ENCODE results near the gene CADPS2. TPM values are rescaled to one million over a fixed set of nuclear protein-coding genes. Genes with fewer than 3 reads are reported as not detected.

The CADPS2 gene
- total and polyA plus RNA-seq, 2 of the 8 experiments (the other 6 are each of a cell fraction or from before 2014, with no cell fraction given): 8.9 to 22.3 TPM

GRCh38 chr7:122407195-122407594 lies 479.1 kb downstream of the CADPS2 start:
- H3K9me3 ChIP-seq (ENCODE audit: insufficient read depth in 2 of 2, low read depth in 1 of 2, low read length in 1 of 2): no peaks in the 10 kb centered on the region; a peak in 1 of 4 replicates
- H3K36me3 ChIP-seq (ENCODE audit: control insufficient read depth in 2 of 4, insufficient read depth in 4 of 4, low read length in 3 of 4): no peaks in the 10 kb centered on the region; a peak in 1 of 8 replicates
- no peak overlapping the region for H3K23ac ChIP-seq (ENCODE audit: insufficient read length)
- H3K14ac ChIP-seq (ENCODE audit: insufficient read length): no peak overlapping the region
- no peak overlapping the region for H2BK15ac ChIP-seq (ENCODE audit: low read length)
- H2BK12ac ChIP-seq (ENCODE audit: low read depth, low read length): no peak overlapping the region
- H3K79me1 ChIP-seq (ENCODE audit: low read depth, low read length): no peaks in the 10 kb centered on the region
- H3K27ac ChIP-seq (ENCODE audit: low read depth, low read length): no peak overlapping the region
- H3K23me2 ChIP-seq (ENCODE audit: low read depth, low read length): no peaks in the 10 kb centered on the region
- FAIRE-seq (no peak), DNase-seq (ENCODE audit: low read depth in 1 of 2, low spot score in 2 of 2) (no peak)
- H3K27me3 ChIP-seq (replicated peaks in 1 of 4; ENCODE audit: control insufficient read depth in 3 of 4, extremely low read depth in 1 of 4, insufficient read depth in 3 of 4, low read length in 3 of 4): no peaks in the 10 kb centered on the region
- TF ChIP-seq TAF1 (IDR thresholded peaks at IDR 0.05; ENCODE audit: low read depth, low read length) (no peak), SAP30 (IDR thresholded peaks at IDR 0.05; ENCODE audit: insufficient read depth, insufficient replicate concordance, low read length) (no peak), JUN (IDR thresholded peaks at IDR 0.05; ENCODE audit: low read depth, low read length) (no peak), ZNF274 (IDR thresholded peaks at IDR 0.05; ENCODE audit: borderline replicate concordance, extremely low read depth, low read length) (no peak), SP1 (IDR thresholded peaks at IDR 0.05; ENCODE audit: low read depth, low read length) (no peak)
- no peak overlapping the region for H2AK5ac ChIP-seq (ENCODE audit: low read depth, low read length)
- H3K18ac ChIP-seq (ENCODE audit: extremely low read depth, low read length): no peak overlapping the region
- H2AFZ ChIP-seq (ENCODE audit: low read length): no peak overlapping the region
- no peak overlapping the region for H3K4me3 ChIP-seq (ENCODE audit: extremely low read depth in 1 of 4, insufficient read depth in 2 of 4, low read depth in 3 of 4, low read length in 4 of 4)
- no peak overlapping the region for H2BK20ac ChIP-seq (ENCODE audit: low read length)
- no peak overlapping the region for H2BK120ac ChIP-seq (replicated peaks; ENCODE audit: low read depth, low read length)
- ChIA-PET POLR2A (ENCODE audit: partially characterized antibody) (no interaction called here), CTCF (ENCODE audit: partially characterized antibody) (no interaction called here)
- no peaks in the 10 kb centered on the region for H4K20me1 ChIP-seq (replicated peaks in 1 of 2; ENCODE audit: control insufficient read depth in 1 of 2, insufficient read depth in 2 of 2, low read length in 2 of 2)
- no peak overlapping the region for H2BK5ac ChIP-seq (ENCODE audit: low read depth, low read length)
- H4K5ac ChIP-seq (ENCODE audit: insufficient read length, low read depth, low read length): no peak overlapping the region
- no peaks in the 10 kb centered on the region for H3K79me2 ChIP-seq (ENCODE audit: control insufficient read depth in 1 of 2, insufficient read depth in 2 of 2, low read length in 2 of 2)
- H4K91ac ChIP-seq (replicated peaks; ENCODE audit: insufficient read length, low read length): no peak overlapping the region
- no peak overlapping the region for H3K4ac ChIP-seq (replicated peaks; ENCODE audit: insufficient read length, low read depth, low read length)
- H3K4me2 ChIP-seq (ENCODE audit: insufficient read depth in 1 of 2, low read depth in 2 of 2, low read length in 2 of 2): no peak overlapping the region
- 60% methylated on average over 6 of the region's 6 CpGs; no CpG with 5 or more reads in 1 of the 2 experiments for WGBS, 2 experiments (ENCODE audit: extremely low coverage in 1 of 2, insufficient coverage in 1 of 2, insufficient read length in 1 of 2, insufficient replicate concordance in 2 of 2, low coverage in 1 of 2, low lambda C conversion rate in 2 of 2, missing lambda C conversion rate in 1 of 2)
- no peak overlapping the region for H3K56ac ChIP-seq (replicated peaks; ENCODE audit: insufficient read length, low read depth, low read length)
- H4K8ac ChIP-seq (ENCODE audit: extremely low read depth, insufficient read depth, low read length): no peak overlapping the region
- peaks cover 2 to 4% (median 4%) of the 10 kb centered on the region in 4 experiments; a peak in 4 of 7 replicates for H3K4me1 ChIP-seq (replicated peaks in 1 of 4; ENCODE audit: control insufficient read depth in 3 of 4, insufficient read depth in 4 of 4, low read length in 3 of 4)
- no peak overlapping the region for H3K9ac ChIP-seq (replicated peaks in 1 of 4; ENCODE audit: extremely low read depth in 1 of 4, low read depth in 3 of 4, low read length in 3 of 4)

Data from H1 (cell line).